ENCODE data around the gene TMEM145. TPM values are rescaled to one million over a fixed set of nuclear protein-coding genes. Genes with fewer than 3 reads are reported as not detected.
A peak's percentile ranks its signal among the peaks of the same experiment; 100 is the strongest.

TMEM145 gene
- total and polyA plus RNA-seq, 9 of the 15 experiments (the other 6 are each of a cell fraction or from before 2014, with no cell fraction given), result 0.80 to 5.5 (median 1.9) TPM; not detected in 3

- Histone ChIP-seq H3K79me2 (ENCODE audit: control insufficient read depth, insufficient read depth, low read length) (no peaks in the 10 kb centered on the region), H3K36me3 (ENCODE audit: control insufficient read depth, insufficient read depth, low read length) (peaks cover 80% of the 10 kb centered on the region; the same call in 2 of the 3 replicates), H3K27ac (ENCODE audit: extremely low read depth, low read depth, low read length) (no peak overlapping the region), H2AFZ (ENCODE audit: low read depth, low read length) (no peak overlapping the region), H3K9ac (ENCODE audit: insufficient read depth in 1 of 2, low read depth in 2 of 2, low read length in 2 of 2) (no peak overlapping the region), H3K4me3 (no peak overlapping the region), H3K9me3 (replicated peaks; ENCODE audit: control insufficient read depth, insufficient read depth, low read depth, low read length) (no peaks in the 10 kb centered on the region), H3K9me1 (ENCODE audit: control insufficient read depth, insufficient read depth, low read length) (no peaks in the 10 kb centered on the region), H3K27me3 (ENCODE audit: control insufficient read depth in 2 of 2, insufficient read depth in 2 of 2, low read length in 2 of 2) (no peaks in the 10 kb centered on the region), H3K4me2 (ENCODE audit: insufficient read depth, low read length) (no peak overlapping the region), H4K20me1 (replicated peaks; ENCODE audit: control insufficient read depth, insufficient read depth, low read length) (peaks cover 7% of the 10 kb centered on the region; the same call in 1 of the 2 replicates), H3K4me1 (replicated peaks in 1 of 2; ENCODE audit: control insufficient read depth in 2 of 2, insufficient read depth in 2 of 2, low read length in 2 of 2) (peaks cover 0 to 60% of the 10 kb centered on the region in 2 experiments; a peak in 3 of 5 replicates)
- WGBS (ENCODE audit: insufficient coverage, low coverage, missing lambda C conversion rate), result 43% methylated on average over 2 of the region's 5 CpGs
- ChIA-PET POLR2A (interaction anchor here (1.4 kb wide), 1 partner anchor 85 kb away, joined by 4 read pairs; no protein-coding TSS in a partner anchor), CTCF (ENCODE audit: low intra/inter-chr PET ratio) (interaction anchor here (0.7 to 2.3 kb wide), 3 partner anchors 50 to 187 kb away, joined by 5 to 13 read pairs (median 9); partner anchors contain the start of gene POU2F2)
- 0 out of 6 replicates have a peak, but pooled peaks of 1 of the 3 experiments have one; percentile 26 for TF ChIP-seq CTCF (IDR thresholded peaks at IDR 0.05 in 2 of 3, conservative IDR thresholded peaks at IDR 0.05 in 1 of 3; ENCODE audit: insufficient read depth in 2 of 3, low read depth in 1 of 3, low read length in 3 of 3)
- no peak for TF ChIP-seq TEAD2 (tag; IDR thresholded peaks at IDR 0.05)
- no peak for TF ChIP-seq UBTF (IDR thresholded peaks at IDR 0.05; ENCODE audit: borderline replicate concordance in 1 of 2, low read depth in 2 of 2, low read length in 2 of 2)
- no peak for DNase-seq (ENCODE audit: extremely low read depth in 1 of 4, low spot score in 3 of 4)
- no peak for FAIRE-seq
- intact Hi-C loops (cut with micrococcal nuclease), result loop anchor here (5.0 kb wide), 1 partner anchor 53 kb away; the partner anchor contains the start of gene GSK3A
- in situ Hi-C loops (cut with MboI), result no loop called here
- BruUV-seq (replicated peaks), result TSS peak; percentile 40
- peak; percentile 6; the same call in 1 of the 3 replicates for ATAC-seq
Observed at GRCh38 chr19:42295342-42295741, 17.8 kb upstream of the TMEM145 start.

All from K562 (cell line).